GM10248 (cell line): ENCODE results near the gene TNXB.
A peak's percentile ranks its signal among the peaks of the same experiment; 100 is the strongest.

Experiments
- CTCF ChIA-PET: fragments of 300-600 bp; sonication (Branson Sonifier 250); formaldehyde crosslinking; extraction: SDS; loops from one replicate; lab custom pipeline; 2021; ENCODE audit warnings: antibody characterized with exemption; lab: Yijun Ruan, JAX
- POLR2A ChIA-PET: fragments of 350-650 bp; sonication (Branson Sonifier 250); formaldehyde crosslinking; extraction: SDS; loops from one replicate; lab custom pipeline; 2020; ENCODE audit warnings: antibody characterized with exemption; lab: Yijun Ruan, JAX
- DNase-seq: peaks from one replicate; pipeline ENCODE4 v3.0.0; 2012; ENCODE audit errors: extremely low spot score
- CTCF ChIP-seq: IDR thresholded peaks from 2 replicates; pipeline ENCODE4 v1.5.1; 2012; ENCODE audit warnings: mild to moderate bottlenecking, low read depth; ENCODE audit errors: extremely low read depth, missing control alignments, control extremely low read depth

TNXB gene

GRCh38 chr6:32109114-32109764 lies at the start of gene TNXB:
TNXB (minus strand) TSS chr6:32109338; CDS start chr6:32098198, 11,140 bp downstream.
- no peak for DNase-seq
- ChIA-PET POLR2A (no interaction called here), CTCF (interaction anchor here (1.4 to 4.1 kb wide), 2 partner anchors 8 to 10 kb away, joined by 3 to 17 read pairs; no protein-coding TSS in a partner anchor)
- TF ChIP-seq CTCF, result no peak

GRCh38 chr6:32158052-32158451 lies 48.9 kb upstream of the TNXB start:
- TF ChIP-seq CTCF, result no peak
- POLR2A ChIA-PET, result no interaction called here
- DNase-seq, result no peak
- CTCF ChIA-PET, result interaction anchor here (0.9 kb wide), 2 partner anchors 9 to 70 kb away, joined by 3 read pairs; no protein-coding TSS in a partner anchor

GRCh38 chr6:32156891-32157290 lies 47.8 kb upstream of the TNXB start:
- ChIA-PET POLR2A (no interaction called here), CTCF (no interaction called here)
- no peak for TF ChIP-seq CTCF
- no peak for DNase-seq

GRCh38 chr6:32154514-32155161 lies 45.5 kb upstream of the TNXB start:
- peak; percentile 78 for TF ChIP-seq CTCF
- DNase-seq, result peak; percentile 86
- ChIA-PET CTCF (interaction anchor here (0.8 to 1.3 kb wide), 5 partner anchors 10 to 107 kb away, joined by 3 to 5 read pairs (median 4); partner anchors contain the start of gene EGFL8), POLR2A (interaction anchor here (0.6 kb wide), 1 partner anchor 21 kb away, joined by 3 read pairs; the partner anchor contains the start of gene AGPAT1)

- TF ChIP-seq CTCF, result no peak
- peak; percentile 70 for DNase-seq
- ChIA-PET CTCF (interaction anchor here (0.8 to 2.0 kb wide), 6 partner anchors 11 to 106 kb away, joined by 3 to 7 read pairs (median 4); partner anchors contain the start of gene EGFL8), POLR2A (interaction anchor here (0.6 kb wide), 1 partner anchor 22 kb away, joined by 3 read pairs; the partner anchor contains the start of gene AGPAT1)
These were observed 44.7 kb upstream of the TNXB start, which contains the start of gene PPT2 for GRCh38 chr6:32153564-32154513. PPT2 (plus strand) TSS chr6:32154141; CDS start chr6:32154595, 454 bp downstream.
